Nephron progenitor cell (in vitro differentiated cells): Measurements from ENCODE around the gene ZNF804A.

Experiments used
- DNase-seq: peaks from one replicate; pipeline ENCODE4 v3.0.0; 2021
- H3K27ac Mint-ChIP-seq: 2 replicates; pipeline ENCODE4 v1.8.0; 2021; ENCODE audit warnings: mild to moderate bottlenecking, moderate library complexity, mixed read lengths
- H3K27me3 Mint-ChIP-seq: 2 replicates; pipeline ENCODE4 v1.8.0; 2021; ENCODE audit warnings: mild to moderate bottlenecking, low read depth, mixed read lengths; ENCODE audit not compliant: poor library complexity
- H3K36me3 Mint-ChIP-seq: 2 replicates; pipeline ENCODE4 v1.8.0; 2021; ENCODE audit warnings: low read depth, mixed read lengths
- H3K4me1 Mint-ChIP-seq: 2 replicates; pipeline ENCODE4 v1.8.0; 2021; ENCODE audit warnings: mixed read lengths
- H3K4me3 Mint-ChIP-seq: 2 replicates; pipeline ENCODE4 v1.8.0; 2021; ENCODE audit warnings: mild to moderate bottlenecking, moderate library complexity, mixed read lengths
- H3K9me3 Mint-ChIP-seq: 2 replicates; pipeline ENCODE4 v1.8.0; 2021; ENCODE audit warnings: mild to moderate bottlenecking, moderate library complexity, mixed read lengths
- CTCF ChIP-seq: fragments of 200-600 bp; sonication (generic); IDR thresholded peaks from 2 replicates; pipeline ENCODE4 v1.5.0; 2021; ENCODE audit warnings: antibody characterized with exemption

Gene ZNF804A

GRCh38 chr2:184906160-184906559 is 307.8 kb downstream of the ZNF804A start:
- no peak for TF ChIP-seq CTCF
- Mint-ChIP-seq H3K36me3 (no peaks in the 10 kb centered on the region), H3K27me3 (no peaks in the 10 kb centered on the region), H3K27ac (no peak overlapping the region), H3K9me3 (no peaks in the 10 kb centered on the region), H3K4me3 (no peak overlapping the region), H3K4me1 (no peaks in the 10 kb centered on the region)
- no peak for DNase-seq

GRCh38 chr2:184906709-184907108 is 308.4 kb downstream of the ZNF804A start:
- Mint-ChIP-seq H3K9me3 (no peaks in the 10 kb centered on the region), H3K27ac (no peak overlapping the region), H3K4me1 (no peaks in the 10 kb centered on the region)

GRCh38 chr2:184908966-184909365 is 310.6 kb downstream of the ZNF804A start:
- no peak for DNase-seq

More at GRCh38 chr2:184906709-184907108, 308.4 kb downstream of the ZNF804A start:
- no peak for TF ChIP-seq CTCF
- no peak for DNase-seq
- Mint-ChIP-seq H3K27me3 (no peaks in the 10 kb centered on the region), H3K36me3 (no peaks in the 10 kb centered on the region), H3K4me3 (no peak overlapping the region)

GRCh38 chr2:184920451-184920965 is 322.2 kb downstream of the ZNF804A start:
- H3K4me3 Mint-ChIP-seq: no peak overlapping the region
- no peak for DNase-seq
- H3K9me3 Mint-ChIP-seq: peaks cover 5% of the 10 kb centered on the region

More at GRCh38 chr2:184908966-184909365, 310.6 kb downstream of the ZNF804A start:
- no peak overlapping the region for H3K4me3 Mint-ChIP-seq
- no peaks in the 10 kb centered on the region for H3K27me3 Mint-ChIP-seq
- H3K9me3 Mint-ChIP-seq: no peaks in the 10 kb centered on the region
- TF ChIP-seq CTCF: no peak
- no peaks in the 10 kb centered on the region for H3K4me1 Mint-ChIP-seq
- no peaks in the 10 kb centered on the region for H3K36me3 Mint-ChIP-seq
- H3K27ac Mint-ChIP-seq: no peak overlapping the region

GRCh38 chr2:184921676-184922075 is 323.3 kb downstream of the ZNF804A start:
- TF ChIP-seq CTCF: no peak
- H3K27me3 Mint-ChIP-seq: no peaks in the 10 kb centered on the region

More at GRCh38 chr2:184920451-184920965, 322.2 kb downstream of the ZNF804A start:
- Mint-ChIP-seq H3K4me1 (no peaks in the 10 kb centered on the region), H3K27me3 (no peaks in the 10 kb centered on the region), H3K36me3 (no peaks in the 10 kb centered on the region), H3K27ac (no peak overlapping the region)
- no peak for TF ChIP-seq CTCF

GRCh38 chr2:184923751-184924150 is 325.4 kb downstream of the ZNF804A start:
- Mint-ChIP-seq H3K9me3 (peaks cover 22% of the 10 kb centered on the region), H3K36me3 (peaks cover 6% of the 10 kb centered on the region), H3K27me3 (no peaks in the 10 kb centered on the region), H3K4me1 (no peaks in the 10 kb centered on the region), H3K4me3 (no peak overlapping the region), H3K27ac (no peak overlapping the region)
- no peak for DNase-seq
- TF ChIP-seq CTCF: no peak

More at GRCh38 chr2:184921676-184922075, 323.3 kb downstream of the ZNF804A start:
- Mint-ChIP-seq H3K36me3 (peaks cover 3% of the 10 kb centered on the region), H3K4me3 (no peak overlapping the region), H3K9me3 (peaks cover 14% of the 10 kb centered on the region), H3K4me1 (no peaks in the 10 kb centered on the region), H3K27ac (no peak overlapping the region)
- no peak for DNase-seq
